ENCODE data around the gene PLCL2.

DNA sequence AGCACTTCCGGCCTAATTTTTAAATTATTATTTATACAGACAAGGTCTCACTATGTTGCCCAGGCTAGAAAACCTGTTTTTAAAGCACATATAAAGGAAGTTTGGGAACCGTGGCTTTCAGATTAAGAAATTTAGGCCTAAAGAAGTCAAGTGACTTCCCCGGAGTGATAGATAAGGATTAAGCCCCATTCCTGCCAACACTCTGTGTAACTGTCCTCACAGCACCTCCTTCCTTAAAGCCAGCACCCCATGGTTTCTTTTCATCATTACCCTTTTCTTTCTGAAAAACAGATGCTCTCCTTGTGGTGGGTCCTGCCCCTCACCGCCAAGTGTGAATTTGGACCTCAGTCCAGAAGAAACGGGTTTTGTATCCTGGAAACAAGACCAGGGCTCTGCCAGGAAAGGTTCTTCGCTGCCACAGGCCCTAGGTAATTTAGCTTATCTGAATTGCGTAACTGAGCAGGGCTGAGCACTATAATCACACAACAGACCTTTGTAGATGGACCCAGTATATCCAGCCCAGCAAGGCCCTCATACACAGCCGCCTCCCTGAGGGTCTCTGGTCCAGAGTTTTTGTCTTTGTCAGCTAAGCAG lies 231.3 kb downstream of the PLCL2 start:
- no peak for TF ChIP-seq EP300 (IDR thresholded peaks at IDR 0.05)
- no peak for TF ChIP-seq RFX5 (IDR thresholded peaks at IDR 0.05)
- TF ChIP-seq, protein P1, sequence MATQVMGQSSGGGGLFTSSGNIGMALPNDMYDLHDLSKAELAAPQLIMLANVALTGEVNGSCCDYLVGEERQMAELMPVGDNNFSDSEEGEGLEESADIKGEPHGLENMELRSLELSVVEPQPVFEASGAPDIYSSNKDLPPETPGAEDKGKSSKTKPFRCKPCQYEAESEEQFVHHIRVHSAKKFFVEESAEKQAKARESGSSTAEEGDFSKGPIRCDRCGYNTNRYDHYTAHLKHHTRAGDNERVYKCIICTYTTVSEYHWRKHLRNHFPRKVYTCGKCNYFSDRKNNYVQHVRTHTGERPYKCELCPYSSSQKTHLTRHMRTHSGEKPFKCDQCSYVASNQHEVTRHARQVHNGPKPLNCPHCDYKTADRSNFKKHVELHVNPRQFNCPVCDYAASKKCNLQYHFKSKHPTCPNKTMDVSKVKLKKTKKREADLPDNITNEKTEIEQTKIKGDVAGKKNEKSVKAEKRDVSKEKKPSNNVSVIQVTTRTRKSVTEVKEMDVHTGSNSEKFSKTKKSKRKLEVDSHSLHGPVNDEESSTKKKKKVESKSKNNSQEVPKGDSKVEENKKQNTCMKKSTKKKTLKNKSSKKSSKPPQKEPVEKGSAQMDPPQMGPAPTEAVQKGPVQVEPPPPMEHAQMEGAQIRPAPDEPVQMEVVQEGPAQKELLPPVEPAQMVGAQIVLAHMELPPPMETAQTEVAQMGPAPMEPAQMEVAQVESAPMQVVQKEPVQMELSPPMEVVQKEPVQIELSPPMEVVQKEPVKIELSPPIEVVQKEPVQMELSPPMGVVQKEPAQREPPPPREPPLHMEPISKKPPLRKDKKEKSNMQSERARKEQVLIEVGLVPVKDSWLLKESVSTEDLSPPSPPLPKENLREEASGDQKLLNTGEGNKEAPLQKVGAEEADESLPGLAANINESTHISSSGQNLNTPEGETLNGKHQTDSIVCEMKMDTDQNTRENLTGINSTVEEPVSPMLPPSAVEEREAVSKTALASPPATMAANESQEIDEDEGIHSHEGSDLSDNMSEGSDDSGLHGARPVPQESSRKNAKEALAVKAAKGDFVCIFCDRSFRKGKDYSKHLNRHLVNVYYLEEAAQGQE (IDR thresholded peaks at IDR 0.05): no peak
- no peak for TF ChIP-seq SMC3 (IDR thresholded peaks at IDR 0.05)
- no peak for TF ChIP-seq JUN (IDR thresholded peaks at IDR 0.05)
- TF ChIP-seq, protein P2, sequence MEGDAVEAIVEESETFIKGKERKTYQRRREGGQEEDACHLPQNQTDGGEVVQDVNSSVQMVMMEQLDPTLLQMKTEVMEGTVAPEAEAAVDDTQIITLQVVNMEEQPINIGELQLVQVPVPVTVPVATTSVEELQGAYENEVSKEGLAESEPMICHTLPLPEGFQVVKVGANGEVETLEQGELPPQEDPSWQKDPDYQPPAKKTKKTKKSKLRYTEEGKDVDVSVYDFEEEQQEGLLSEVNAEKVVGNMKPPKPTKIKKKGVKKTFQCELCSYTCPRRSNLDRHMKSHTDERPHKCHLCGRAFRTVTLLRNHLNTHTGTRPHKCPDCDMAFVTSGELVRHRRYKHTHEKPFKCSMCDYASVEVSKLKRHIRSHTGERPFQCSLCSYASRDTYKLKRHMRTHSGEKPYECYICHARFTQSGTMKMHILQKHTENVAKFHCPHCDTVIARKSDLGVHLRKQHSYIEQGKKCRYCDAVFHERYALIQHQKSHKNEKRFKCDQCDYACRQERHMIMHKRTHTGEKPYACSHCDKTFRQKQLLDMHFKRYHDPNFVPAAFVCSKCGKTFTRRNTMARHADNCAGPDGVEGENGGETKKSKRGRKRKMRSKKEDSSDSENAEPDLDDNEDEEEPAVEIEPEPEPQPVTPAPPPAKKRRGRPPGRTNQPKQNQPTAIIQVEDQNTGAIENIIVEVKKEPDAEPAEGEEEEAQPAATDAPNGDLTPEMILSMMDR (IDR thresholded peaks at IDR 0.05): no peak
